ENCODE measurements around the gene TSNAX.
"Not testable (repeated sequence)": the region's sequence is repeated elsewhere in the genome, so short reads cannot be mapped to it uniquely, and the experiment has no call there.

Gene TSNAX

DNA sequence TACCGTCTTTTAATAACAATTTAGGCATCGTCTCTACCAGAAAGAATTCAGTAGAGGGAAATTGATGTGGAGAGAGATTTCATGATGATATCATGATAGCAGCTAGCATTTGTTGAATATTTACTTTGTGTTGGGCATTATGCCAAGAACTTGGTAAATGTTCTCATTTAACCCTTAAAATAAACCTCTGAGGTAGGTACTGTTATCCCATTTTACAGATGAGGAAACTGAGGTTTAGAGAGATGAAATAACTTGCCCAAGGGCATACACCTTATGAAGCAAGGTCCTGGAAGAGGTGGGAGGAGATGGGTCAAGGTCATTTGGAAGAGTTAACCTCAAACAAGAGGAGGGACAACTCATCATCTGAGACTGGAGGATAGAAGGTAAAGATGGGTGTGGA lies 34.8 kb downstream of the TSNAX start:
- no peak for DNase-seq (ENCODE audit: low spot score)

DNA sequence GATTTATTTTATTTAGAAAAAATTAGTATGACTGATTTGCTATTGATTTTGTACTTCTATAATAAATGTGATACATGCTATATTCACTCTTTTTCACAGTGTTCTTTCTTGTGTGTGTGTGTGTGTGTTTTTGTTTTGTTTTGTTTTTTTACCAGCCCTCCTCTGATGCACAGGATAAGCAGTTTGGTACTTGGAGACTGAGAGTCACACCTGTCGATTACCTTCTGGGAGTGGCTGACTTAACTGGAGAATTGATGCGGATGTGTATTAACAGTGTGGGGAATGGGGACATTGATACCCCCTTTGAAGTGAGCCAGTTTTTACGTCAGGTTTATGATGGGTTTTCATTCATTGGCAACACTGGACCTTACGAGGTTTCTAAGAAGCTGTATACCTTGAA lies 35.9 kb downstream of the TSNAX start:
- no peak for DNase-seq (ENCODE audit: low spot score)

DNA sequence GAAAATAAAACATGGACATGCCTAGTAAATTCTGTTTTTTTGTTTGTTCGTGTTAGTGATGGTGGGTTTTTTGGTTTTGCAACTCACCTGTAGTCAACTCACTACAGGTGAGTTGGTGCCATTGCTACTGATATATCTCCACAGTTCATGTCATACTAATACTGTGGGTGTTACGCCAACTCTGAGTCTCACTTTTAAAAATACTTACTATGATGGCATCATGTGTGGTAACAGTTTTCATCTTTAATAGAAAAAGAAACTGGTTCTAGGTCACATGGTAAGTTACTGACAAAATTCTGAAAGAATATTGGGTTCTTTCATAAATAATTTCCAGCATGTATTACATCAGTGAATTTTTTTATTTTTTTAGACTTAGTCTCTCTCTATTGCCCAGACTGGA lies 38.0 kb downstream of the TSNAX start:
- DNase-seq (ENCODE audit: low spot score): no peak

DNA sequence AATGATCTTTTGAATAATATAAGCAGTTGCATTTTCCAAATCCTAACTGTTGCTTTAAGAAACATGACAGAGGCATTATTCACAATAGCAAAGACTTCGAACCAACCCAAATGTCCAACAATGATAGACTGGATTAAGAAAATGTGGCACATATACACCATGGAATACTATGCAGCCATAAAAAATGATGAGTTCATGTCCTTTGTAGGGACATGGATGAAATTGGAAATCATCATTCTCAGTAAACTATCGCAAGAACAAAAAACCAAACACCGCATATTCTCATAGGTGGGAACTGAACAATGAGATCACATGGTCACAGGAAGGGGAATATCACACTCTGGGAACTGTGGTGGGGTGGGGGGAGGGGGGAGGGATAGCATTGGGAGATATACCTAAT lies 41.8 kb downstream of the TSNAX start:
- DNase-seq (ENCODE audit: low spot score): not testable (repeated sequence)

DNA sequence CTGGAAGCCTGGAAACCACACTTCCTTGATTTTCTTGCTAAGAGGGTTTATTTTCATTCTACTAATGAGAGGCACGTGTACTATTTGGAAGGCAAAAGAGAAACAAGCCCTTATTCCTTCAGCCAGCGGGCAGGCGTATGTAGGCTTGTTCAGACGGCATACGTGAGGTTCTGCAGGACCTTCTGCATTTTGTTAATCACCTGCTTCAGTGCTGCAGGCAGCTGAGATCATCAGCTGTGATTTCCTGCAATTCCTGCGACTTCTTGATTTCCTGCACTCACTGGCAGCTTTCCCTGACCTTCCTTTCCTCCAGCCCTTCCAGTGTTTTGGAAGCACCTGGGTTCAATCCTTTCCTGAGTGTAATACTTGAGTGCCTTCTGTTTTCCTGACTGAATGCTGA lies 43.4 kb downstream of the TSNAX start:
- no peak for DNase-seq (ENCODE audit: low spot score)

DNA sequence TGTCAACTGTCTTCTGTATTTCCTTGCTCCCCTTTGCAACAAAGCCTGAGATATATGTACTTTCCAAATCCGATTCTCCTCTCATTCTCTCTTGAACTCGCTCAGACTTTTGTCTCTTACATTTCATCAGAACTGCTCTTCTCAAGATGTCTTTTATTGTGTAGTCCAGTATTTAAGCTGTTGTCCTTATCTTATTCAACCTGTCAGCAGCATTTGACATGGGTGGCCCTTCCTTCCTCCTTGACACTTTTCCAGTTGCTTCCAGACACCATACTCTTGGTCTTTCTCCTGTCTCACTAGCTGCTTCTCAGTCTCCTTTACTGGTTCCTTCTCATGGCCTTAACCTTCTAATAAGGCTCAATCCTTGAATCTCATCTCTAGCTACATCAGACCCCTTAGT lies 47.0 kb downstream of the TSNAX start:
- DNase-seq (ENCODE audit: low spot score): no peak

DNA sequence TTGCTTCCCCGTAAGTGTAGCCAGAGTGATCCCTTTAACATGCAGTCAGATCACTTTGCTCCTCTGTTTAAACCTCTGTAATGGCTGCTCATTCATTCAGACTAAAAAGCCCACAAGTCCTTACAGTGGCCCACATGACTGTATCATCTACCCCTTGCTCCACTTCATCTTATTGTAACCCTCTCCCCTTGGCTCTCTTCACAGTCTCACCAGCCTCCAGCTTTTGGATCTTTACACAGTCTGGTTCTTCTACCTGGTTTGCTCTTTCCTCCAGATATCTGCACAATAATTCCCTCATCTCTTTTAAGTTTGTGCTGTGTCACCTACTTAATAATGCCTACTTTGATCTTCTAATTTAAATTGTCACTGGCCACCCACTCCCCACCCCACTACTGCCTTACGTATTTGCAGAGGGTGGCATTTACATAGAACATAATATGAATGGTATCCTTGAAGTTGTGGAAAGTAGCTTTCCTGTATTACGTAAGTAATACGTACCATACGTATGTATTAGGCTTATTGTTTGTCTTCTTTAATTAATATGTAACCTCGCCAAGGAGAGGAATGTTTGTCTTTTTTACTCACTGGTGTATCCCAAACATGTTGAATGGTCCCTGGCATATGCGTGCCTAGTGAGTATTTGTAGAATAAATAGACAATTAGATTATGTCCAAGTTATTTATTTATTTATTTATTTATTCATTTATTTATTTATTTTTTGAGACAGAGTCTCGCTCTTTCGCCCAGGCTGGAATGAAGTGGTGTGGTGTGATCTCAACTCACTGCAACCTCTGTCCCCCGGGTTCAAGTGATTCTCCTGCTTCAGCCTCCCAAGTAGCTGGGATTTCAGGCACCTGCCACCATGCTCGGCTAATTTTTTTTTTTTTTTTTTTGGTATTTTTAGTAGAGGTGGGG lies 48.6 kb downstream of the TSNAX start:
- no peak for DNase-seq (ENCODE audit: low spot score)

DNA sequence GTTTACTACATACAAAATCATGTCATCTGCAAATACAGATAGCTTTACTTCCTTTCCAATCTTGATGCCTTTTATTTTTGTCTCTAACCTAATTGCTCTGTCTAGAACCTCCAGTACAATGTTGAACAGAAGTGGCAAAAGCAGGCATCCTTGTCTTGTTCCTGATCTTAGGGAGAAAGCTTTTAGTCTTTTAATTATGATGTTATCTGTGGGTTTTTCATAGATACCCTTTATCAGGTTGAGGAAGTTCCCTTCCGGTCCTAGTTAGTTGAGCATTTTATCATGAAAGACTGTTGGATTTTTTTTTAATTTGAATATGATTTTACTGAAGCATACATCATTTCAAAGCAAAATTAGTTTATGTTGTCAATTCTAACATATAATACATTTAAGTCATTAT lies 52.4 kb downstream of the TSNAX start:
- DNase-seq (ENCODE audit: low spot score): no peak

DNA sequence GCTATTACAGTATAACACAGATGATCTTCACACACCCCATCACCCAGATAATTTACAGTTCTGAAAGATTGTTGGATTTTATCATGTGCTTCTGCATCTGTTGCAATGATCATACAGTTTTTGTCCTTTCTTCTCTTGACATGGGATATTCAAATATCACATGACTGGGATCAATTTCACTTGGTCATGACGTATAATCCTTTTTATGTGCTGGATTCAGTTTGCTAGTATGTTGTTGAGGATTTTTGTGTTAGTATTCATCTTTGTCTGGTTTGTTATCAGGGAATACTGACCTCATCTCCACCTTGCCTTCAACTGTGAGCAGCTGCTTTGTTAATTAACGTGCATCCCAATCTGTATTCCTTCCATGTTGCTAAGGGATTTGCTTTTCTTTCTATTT lies 53.4 kb downstream of the TSNAX start:
- DNase-seq (ENCODE audit: low spot score): no peak

DNA sequence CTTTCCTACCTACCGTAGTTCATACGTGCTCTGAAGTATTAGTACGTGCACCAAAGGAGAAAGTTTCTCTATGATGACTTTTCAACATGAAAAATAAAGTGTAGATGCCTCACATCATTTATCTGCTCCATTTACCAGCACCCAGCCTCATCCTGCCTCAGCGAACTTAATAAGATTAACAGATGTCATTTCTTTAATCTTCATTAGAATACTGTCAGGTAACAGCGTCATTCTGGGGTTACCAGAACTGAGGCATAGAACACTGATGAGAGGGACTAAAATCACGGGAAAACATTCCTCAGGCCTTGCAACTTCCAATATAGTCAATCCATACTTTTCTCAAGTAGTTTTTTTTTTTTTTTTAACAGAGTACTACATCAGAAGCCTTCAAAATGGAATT lies 54.9 kb downstream of the TSNAX start:
- no peak for DNase-seq (ENCODE audit: low spot score)

DNA sequence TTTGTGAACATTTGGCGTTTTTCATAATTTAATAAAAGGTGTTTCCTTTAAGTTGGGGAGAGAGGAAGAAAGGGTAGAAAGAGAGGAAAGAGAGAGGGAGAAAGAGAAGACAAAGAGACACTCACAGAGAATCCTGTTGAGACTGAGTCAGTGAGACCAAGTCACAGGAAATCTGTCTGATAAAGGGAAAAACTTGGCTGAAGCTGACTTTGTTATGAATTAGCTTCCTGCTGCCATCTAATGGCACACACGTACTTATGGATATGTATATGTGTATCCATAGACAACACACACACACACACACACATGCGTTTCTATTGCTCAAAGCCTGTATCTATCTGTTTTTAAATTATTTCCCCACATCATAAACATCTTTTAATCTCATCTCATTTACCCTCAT lies 55.6 kb downstream of the TSNAX start:
- DNase-seq (ENCODE audit: low spot score): no peak

DNA sequence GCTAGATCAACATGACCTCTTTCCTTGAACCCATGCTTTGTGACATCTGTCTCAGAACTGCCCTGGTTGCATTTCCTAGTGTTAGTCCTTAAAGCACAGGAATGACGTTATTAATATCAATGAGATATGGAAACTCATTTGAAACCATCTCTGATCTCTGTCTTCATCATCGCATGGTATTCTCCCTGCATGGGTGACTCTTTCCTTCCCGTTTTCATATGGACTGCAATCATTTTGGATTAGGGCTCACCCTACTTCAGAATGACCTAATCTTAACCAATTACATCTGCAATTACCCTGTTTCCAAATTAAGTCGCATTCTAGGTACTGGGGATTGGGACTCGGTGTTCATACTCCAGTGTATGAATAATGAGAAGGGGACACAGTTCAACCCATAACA lies 56.5 kb downstream of the TSNAX start:
- no peak for DNase-seq (ENCODE audit: low spot score)

DNA sequence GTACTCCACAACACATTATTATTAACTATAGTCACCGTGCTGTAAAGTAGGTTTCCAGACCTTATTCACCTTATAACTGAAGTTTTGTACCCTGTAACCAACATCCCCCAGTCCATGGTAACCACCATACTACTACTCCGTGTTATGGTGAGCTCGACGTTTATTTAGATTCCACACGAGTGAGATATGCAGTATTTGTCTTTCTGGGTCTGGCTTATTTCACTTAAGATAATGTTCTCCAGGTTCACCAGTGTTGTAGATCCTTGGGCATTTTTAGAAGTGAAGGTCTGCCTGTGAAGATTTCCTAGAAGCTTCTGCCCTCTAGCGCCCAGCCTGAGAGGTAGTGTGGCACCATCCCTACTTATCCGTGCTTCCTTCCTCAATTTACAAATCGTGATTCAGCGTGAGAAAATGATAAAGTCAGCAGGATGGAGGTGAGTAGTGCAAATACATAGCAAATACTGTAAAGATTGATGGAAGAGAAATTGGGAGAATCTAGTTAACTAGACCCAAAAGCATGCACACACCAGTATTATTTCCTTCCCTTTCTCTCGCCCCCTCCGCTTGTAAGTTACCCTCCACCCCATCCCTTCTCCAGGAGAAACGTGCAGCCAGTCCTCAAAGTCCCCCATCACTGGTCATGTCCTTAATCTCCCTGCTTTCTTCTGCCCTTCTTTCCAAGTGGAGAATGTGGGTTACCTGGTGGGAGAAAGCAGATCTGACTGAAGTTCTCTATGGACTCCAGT lies 62.2 kb downstream of the TSNAX start:
- DNase-seq (ENCODE audit: low spot score): no peak

DNA sequence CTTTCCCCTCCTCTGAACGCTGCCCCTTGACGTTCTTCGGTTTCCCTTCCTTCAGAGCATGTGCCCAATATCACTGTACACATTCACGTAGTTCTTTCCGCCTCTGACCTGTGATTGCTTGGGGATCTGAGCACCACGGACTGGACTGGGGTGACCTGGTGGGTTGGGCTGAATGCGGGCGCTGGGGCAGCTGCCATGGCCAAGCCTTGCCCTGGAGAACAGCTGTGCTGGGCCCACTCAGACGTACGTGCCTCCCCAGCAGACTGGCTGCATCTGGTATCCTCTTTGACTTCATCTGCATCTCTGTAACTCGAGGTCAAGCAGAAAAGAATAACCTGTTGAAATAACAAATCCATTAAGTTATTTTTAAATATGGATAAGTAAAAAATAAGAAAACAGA lies 63.0 kb downstream of the TSNAX start:
- DNase-seq (ENCODE audit: low spot score): no peak

DNA sequence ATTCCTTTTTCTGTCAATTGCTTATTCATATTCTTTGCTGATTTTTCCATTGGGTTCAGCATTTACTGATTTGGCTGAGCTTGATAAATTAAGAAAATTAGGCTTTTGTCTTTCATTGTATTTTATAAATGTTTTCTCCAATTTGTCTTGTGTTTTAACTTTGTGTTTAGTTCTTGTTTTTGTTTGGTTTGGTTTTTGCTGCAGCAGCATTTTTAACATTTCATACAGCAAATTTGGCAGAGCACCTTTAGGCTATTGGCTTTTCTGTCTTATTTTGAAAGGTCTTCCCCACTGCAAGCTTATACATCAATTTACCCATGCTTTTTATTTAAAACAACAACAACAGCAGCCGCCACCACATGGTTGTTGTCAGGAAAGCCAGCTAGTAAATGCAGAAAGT lies 64.3 kb downstream of the TSNAX start:
- no peak for DNase-seq (ENCODE audit: low spot score)

DNA sequence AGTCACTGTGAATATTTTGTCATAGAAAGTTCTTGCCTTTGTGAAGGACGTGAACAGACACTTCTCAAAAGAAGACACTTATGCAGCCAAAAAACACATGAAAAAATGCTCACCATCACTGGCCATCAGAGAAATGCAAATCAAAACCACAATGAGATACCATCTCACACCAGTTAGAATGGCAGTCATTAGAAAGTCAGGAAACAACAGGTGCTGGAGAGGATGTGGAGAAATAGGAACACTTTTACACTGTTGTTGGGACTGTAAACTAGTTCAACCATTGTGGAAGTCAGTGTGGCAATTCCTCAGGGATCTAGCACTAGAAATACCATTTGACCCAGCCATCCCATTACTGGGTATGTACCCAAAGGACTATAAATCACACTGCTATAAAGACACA lies 64.8 kb downstream of the TSNAX start:
- DNase-seq (ENCODE audit: low spot score): not testable (repeated sequence)

DNA sequence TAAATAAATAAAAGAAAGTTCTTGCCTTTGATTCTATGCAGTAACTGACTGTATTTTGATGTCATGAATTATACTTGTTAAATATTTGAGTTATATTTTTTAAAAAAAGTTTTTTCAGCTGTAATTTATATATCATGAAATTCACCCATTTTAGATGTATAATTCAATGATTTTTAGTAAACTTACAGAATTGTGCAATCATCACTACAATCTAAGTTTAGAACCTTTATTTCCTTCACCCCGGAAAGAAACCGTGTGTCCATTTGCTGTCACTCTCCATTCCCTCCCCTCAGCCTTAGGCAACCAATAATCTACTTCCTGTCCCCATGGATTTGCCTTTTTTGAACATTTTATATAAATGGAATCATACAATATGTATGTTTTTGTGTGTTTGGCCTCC lies 65.7 kb downstream of the TSNAX start:
- DNase-seq (ENCODE audit: low spot score): no peak

DNA sequence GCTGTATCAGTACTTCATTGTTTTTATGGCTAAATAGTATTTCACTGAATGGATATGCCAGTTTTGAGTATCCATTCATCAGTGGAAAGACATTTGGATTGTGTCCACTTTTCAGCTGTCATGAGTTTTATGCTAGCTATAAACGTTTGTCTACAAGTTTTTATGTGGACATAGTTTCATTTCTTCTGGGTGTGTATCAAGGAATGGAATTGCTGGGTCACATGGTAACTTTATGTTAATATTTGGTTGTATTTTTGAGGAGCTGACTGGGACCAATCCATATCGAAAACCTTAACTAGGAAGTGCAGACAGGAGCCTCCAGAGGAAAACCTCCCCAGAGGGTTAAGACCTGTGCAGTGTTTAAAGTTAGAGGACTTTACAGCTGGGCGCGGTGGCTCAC lies 66.3 kb downstream of the TSNAX start:
- no peak for DNase-seq (ENCODE audit: low spot score)

DNA sequence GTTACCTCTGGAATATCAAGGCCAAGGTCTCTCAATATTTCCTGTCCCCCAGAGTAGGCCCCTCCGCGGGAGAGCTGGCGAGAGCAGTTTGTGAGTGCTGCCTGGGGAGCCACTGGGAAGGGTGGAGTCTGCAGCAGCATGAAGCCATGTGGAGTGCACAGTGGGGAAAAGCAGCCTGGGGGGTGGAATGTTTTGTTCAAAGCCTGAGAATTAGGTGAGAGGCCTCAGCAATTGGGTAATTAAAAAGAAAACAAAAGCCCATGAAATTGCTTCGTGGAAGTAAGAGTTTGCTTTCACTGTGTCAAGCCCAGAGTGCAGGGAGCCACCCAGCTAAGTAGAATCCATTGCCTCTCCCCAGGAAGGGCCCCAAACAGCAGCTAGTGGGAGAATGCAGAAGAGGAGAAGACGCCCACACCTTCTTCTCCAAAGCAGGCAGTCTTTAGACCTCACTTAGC lies 67.9 kb downstream of the TSNAX start:
- DNase-seq (ENCODE audit: low spot score): no peak

DNA sequence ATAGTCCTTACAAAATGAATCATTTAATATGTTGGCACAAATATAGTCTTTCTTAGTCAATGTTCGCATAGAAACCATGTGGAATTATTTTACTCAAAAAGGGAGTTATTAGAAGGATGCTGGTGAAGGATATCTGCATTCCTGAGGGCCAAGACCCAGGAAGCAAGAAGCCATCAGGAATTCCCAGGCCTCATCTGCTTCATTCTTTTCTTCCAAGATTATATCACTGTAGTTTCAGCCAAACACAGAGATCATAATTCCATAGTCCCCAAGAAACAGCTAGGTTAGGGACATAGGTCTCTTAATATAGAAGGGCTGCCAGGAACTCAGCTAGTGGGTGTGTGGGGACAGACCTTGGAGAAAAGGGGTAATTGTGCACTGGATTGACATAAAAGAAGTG lies 69.5 kb downstream of the TSNAX start:
- DNase-seq (ENCODE audit: low spot score): no peak

DNA sequence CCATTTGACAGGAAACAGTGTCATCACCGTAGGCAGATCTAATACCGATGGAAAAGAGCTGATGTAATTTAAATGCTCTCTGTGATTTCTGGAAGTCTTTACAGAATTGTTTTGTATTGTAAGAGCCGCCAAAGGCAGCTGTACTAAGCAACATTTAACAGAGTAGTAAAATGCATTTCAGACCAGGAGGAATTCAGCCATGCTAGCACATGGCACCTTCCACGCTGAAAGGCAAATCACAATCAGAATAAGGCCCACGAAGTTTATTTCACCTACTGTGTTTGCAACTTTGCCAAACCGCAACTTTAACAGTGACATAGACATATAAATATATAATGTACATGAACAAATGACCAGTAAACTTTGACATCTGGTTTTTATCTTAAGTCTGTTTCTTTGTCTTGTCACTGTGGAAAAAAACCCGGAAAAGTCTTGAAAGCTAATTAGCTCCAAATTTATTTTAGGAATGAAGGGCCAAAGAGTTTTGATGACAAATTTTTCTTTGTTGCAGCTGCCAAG lies 72.0 kb downstream of the TSNAX start:
- DNase-seq (ENCODE audit: low spot score): no peak

DNA sequence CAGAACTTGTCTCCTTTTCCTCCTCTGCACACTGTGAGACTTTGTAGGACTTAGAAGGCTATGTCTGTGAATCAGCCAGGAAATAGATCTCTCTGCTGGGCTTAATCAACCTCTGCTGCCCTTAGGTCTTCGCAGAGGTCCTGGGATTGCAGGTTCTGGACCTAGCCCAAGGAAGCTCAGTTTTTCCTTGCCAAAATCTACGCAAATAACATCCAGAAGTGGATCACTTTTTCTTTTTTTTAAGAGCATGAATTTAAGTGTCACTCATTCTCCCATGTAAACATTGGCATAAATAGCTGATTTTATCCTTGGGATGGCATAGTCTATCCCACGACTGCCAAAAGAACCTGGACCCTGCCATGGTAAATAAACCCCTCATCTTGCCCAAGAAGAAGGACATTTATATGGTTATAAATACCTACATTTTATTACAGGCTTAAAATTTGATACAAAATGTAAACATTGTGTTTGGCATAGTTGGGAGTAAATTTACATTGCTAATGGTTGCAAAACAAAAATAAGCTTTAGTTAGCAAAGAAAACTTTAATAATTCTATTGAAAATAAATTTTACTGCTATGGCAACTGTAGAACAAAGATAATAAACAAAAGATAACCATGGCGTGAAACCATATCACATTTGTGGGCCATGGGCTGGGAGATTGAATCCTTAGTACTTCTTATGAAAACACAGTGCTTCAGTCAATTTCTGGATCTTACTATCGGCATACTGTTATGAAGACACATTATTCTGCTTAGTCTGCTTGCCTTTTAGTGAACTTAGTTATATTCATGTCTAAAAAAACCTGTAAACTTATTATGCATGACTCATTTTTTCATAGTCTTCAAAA lies 73.6 kb downstream of the TSNAX start:
- DNase-seq (ENCODE audit: low spot score): no peak
